SK-N-SH (cell line): ENCODE measurements around the gene ADIPOR2.

Source experiments
- CHD2 ChIP-seq: fragments of 150-350 bp; IDR thresholded peaks from 2 replicates; pipeline ENCODE4 v1.6.1; 2018; ENCODE audit warnings: low read length; ENCODE audit not compliant: partially characterized antibody
- EP300 ChIP-seq, 2 experiments: IDR thresholded peaks; 2 replicates each; pipeline versions ENCODE4 v1.4.0 to v1.6.1; 2012; ENCODE audit warnings: borderline replicate concordance in 1 of 2, low read depth in 1 of 2, low read length in 1 of 2
- EZH2phosphoT487 ChIP-seq: fragments of 200-600 bp; sonication (generic); IDR thresholded peaks from 2 replicates; pipeline ENCODE4 v1.6.1; 2017; ENCODE audit warnings: low read depth, mixed run types, mild to moderate bottlenecking, antibody characterized with exemption, moderate library complexity, borderline replicate concordance
- GABPA ChIP-seq: IDR thresholded peaks from 2 replicates; pipeline ENCODE4 v1.4.0; 2012; ENCODE audit warnings: low read depth, mild to moderate bottlenecking
- POLR2AphosphoS5 ChIP-seq: IDR thresholded peaks from 2 replicates; pipeline ENCODE4 v1.6.1; 2012; ENCODE audit warnings: low read depth, low read length
- RAD21 ChIP-seq: IDR thresholded peaks from 2 replicates; pipeline ENCODE4 v1.6.1; 2012; ENCODE audit warnings: mild to moderate bottlenecking, low read length
- SIN3A ChIP-seq: IDR thresholded peaks from 2 replicates; pipeline ENCODE4 v1.6.1; 2012; ENCODE audit warnings: low read depth, mild to moderate bottlenecking, low read length, moderate library complexity, borderline replicate concordance
- TAF1 ChIP-seq: IDR thresholded peaks from 2 replicates; pipeline ENCODE4 v1.6.1; 2012; ENCODE audit warnings: low read depth, mild to moderate bottlenecking, low read length, moderate library complexity, borderline replicate concordance
- YY1 ChIP-seq: IDR thresholded peaks from 2 replicates; pipeline ENCODE4 v1.4.0; 2012; ENCODE audit warnings: low read depth, mild to moderate bottlenecking
- TF ChIP-seq, protein P1 (sequence below): fragments of 200-600 bp; sonication (generic); IDR thresholded peaks from 2 replicates; pipeline ENCODE4 v1.6.1; 2017; ENCODE audit warnings: antibody characterized with exemption, mild to moderate bottlenecking, moderate library complexity
- TF ChIP-seq, protein P2 (sequence below): IDR thresholded peaks from 2 replicates; pipeline ENCODE4 v1.6.1; 2012; ENCODE audit warnings: mild to moderate bottlenecking, low read depth, low read length, moderate library complexity
- TF ChIP-seq, protein P3 (sequence below): IDR thresholded peaks from 2 replicates; pipeline ENCODE4; 2012
- TF ChIP-seq, protein P4 (sequence below): fragments of 150-350 bp; IDR thresholded peaks from 2 replicates; pipeline ENCODE4 v1.6.1; 2017; ENCODE audit warnings: antibody characterized with exemption, low read length, low read depth, borderline replicate concordance

DNA sequence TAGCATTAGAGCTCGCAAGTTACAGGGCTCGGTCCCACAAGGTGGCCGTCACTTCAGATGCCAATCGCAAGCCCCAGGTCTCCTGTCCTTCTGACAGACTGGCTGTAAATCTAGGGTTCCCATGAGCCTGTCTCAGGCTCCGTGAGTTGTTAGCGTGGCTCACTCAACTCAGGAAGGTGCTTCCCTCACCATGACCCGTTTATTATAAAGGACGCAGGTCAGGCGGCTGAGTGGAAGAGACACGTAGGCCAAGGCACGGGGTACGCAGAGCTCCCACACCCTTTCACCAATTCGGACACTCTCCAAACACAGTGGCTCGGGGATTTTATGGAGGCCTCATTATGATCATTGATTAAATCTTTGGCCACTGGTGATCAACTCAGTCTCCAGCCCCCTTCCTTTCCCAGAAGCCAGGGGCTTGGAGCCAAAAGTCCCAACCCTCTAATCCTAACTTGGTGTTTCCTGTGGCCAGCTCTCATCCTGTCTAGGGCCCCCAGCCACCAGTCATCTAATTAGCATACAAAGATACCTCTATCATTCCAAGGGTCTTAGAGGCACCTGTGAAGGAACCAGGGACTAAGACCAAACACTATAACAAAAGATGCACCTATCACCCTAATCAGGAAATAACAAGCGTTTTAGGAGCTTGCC is 103.7 kb downstream of the ADIPOR2 start:
- TF ChIP-seq, protein P1, sequence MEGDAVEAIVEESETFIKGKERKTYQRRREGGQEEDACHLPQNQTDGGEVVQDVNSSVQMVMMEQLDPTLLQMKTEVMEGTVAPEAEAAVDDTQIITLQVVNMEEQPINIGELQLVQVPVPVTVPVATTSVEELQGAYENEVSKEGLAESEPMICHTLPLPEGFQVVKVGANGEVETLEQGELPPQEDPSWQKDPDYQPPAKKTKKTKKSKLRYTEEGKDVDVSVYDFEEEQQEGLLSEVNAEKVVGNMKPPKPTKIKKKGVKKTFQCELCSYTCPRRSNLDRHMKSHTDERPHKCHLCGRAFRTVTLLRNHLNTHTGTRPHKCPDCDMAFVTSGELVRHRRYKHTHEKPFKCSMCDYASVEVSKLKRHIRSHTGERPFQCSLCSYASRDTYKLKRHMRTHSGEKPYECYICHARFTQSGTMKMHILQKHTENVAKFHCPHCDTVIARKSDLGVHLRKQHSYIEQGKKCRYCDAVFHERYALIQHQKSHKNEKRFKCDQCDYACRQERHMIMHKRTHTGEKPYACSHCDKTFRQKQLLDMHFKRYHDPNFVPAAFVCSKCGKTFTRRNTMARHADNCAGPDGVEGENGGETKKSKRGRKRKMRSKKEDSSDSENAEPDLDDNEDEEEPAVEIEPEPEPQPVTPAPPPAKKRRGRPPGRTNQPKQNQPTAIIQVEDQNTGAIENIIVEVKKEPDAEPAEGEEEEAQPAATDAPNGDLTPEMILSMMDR, result no peak
- TF ChIP-seq CHD2 (no peak), SIN3A (no peak), GABPA (no peak), TAF1 (no peak), YY1 (no peak), EP300 (IDR thresholded peaks at IDR 0.05; ENCODE audit: borderline replicate concordance in 1 of 2, low read depth in 1 of 2, low read length in 1 of 2) (no peak), RAD21 (no peak), EZH2phosphoT487 (no peak), POLR2AphosphoS5 (no peak)
- TF ChIP-seq, protein P2, sequence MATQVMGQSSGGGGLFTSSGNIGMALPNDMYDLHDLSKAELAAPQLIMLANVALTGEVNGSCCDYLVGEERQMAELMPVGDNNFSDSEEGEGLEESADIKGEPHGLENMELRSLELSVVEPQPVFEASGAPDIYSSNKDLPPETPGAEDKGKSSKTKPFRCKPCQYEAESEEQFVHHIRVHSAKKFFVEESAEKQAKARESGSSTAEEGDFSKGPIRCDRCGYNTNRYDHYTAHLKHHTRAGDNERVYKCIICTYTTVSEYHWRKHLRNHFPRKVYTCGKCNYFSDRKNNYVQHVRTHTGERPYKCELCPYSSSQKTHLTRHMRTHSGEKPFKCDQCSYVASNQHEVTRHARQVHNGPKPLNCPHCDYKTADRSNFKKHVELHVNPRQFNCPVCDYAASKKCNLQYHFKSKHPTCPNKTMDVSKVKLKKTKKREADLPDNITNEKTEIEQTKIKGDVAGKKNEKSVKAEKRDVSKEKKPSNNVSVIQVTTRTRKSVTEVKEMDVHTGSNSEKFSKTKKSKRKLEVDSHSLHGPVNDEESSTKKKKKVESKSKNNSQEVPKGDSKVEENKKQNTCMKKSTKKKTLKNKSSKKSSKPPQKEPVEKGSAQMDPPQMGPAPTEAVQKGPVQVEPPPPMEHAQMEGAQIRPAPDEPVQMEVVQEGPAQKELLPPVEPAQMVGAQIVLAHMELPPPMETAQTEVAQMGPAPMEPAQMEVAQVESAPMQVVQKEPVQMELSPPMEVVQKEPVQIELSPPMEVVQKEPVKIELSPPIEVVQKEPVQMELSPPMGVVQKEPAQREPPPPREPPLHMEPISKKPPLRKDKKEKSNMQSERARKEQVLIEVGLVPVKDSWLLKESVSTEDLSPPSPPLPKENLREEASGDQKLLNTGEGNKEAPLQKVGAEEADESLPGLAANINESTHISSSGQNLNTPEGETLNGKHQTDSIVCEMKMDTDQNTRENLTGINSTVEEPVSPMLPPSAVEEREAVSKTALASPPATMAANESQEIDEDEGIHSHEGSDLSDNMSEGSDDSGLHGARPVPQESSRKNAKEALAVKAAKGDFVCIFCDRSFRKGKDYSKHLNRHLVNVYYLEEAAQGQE, result no peak
- TF ChIP-seq, protein P3, sequence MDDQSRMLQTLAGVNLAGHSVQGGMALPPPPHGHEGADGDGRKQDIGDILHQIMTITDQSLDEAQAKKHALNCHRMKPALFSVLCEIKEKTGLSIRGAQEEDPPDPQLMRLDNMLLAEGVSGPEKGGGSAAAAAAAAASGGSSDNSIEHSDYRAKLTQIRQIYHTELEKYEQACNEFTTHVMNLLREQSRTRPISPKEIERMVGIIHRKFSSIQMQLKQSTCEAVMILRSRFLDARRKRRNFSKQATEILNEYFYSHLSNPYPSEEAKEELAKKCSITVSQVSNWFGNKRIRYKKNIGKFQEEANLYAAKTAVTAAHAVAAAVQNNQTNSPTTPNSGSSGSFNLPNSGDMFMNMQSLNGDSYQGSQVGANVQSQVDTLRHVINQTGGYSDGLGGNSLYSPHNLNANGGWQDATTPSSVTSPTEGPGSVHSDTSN, result no peak
- TF ChIP-seq, protein P4, sequence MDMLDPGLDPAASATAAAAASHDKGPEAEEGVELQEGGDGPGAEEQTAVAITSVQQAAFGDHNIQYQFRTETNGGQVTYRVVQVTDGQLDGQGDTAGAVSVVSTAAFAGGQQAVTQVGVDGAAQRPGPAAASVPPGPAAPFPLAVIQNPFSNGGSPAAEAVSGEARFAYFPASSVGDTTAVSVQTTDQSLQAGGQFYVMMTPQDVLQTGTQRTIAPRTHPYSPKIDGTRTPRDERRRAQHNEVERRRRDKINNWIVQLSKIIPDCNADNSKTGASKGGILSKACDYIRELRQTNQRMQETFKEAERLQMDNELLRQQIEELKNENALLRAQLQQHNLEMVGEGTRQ, result no peak
